A673 (cell line): ENCODE measurements around the gene KLC4.

Experiments
- CTCF ChIP-seq: fragments of 300-800, 200-600 bp; sonication (generic); conservative IDR thresholded peaks from 2 replicates; pipeline ENCODE4 v1.5.1; 2017; ENCODE audit warnings: low read depth, mild to moderate bottlenecking, antibody characterized with exemption, low read length, moderate library complexity, mixed read lengths
- EZH2 ChIP-seq: fragments of 200-600 bp; sonication (generic); IDR thresholded peaks from 2 replicates; pipeline ENCODE4 v1.6.1; 2017; ENCODE audit warnings: borderline replicate concordance, low read depth, mild to moderate bottlenecking, mixed read lengths, antibody characterized with exemption, low read length; ENCODE audit not compliant: poor library complexity, severe bottlenecking

- TF ChIP-seq EZH2: no peak
- no peak for TF ChIP-seq CTCF
Observed at GRCh38 chr6:43026365-43026764, 33.1 kb upstream of the KLC4 start.
